HG03575 (cell line): ENCODE data around the gene MAPK8.

Experiments used
- ATAC-seq: cut with Tn5 transposase; IDR thresholded peaks from one replicate; pipeline ENCODE4 v1.9.1; 2021; ENCODE audit not compliant: unreplicated experiment, insufficient number of reproducible peaks, low FRiP score; ENCODE audit errors: extremely low read depth

The MAPK8 gene

GRCh38 chr10:48439031-48439430, 132.6 kb downstream of the MAPK8 start:
- ATAC-seq = no peak

- ATAC-seq = no peak
Observed at GRCh38 chr10:48439581-48440041, 133.1 kb downstream of the MAPK8 start.

- ATAC-seq = no peak
Observed at GRCh38 chr10:48440771-48441170, 134.3 kb downstream of the MAPK8 start.

GRCh38 chr10:48442090-48442808, 135.8 kb downstream of the MAPK8 start:
- ATAC-seq = no peak

GRCh38 chr10:48442809-48443177, 136.3 kb downstream of the MAPK8 start:
- ATAC-seq = no peak

- ATAC-seq = no peak
Observed at GRCh38 chr10:48444266-48444665, 137.8 kb downstream of the MAPK8 start.

- no peak for ATAC-seq
Observed at GRCh38 chr10:48444861-48445841, 138.7 kb downstream of the MAPK8 start.

GRCh38 chr10:48445932-48446331, 139.5 kb downstream of the MAPK8 start:
- ATAC-seq = no peak

- no peak for ATAC-seq
Observed at GRCh38 chr10:48446785-48447184, 140.3 kb downstream of the MAPK8 start.

- no peak for ATAC-seq
Observed at GRCh38 chr10:48447356-48448215, 141.1 kb downstream of the MAPK8 start.

GRCh38 chr10:48448796-48449195, 142.3 kb downstream of the MAPK8 start:
- no peak for ATAC-seq

GRCh38 chr10:48449501-48450232, 143.2 kb downstream of the MAPK8 start:
- ATAC-seq = no peak

GRCh38 chr10:48450233-48450740, 143.8 kb downstream of the MAPK8 start:
- ATAC-seq = no peak

- no peak for ATAC-seq
Observed at GRCh38 chr10:48450741-48451466, 144.4 kb downstream of the MAPK8 start.

GRCh38 chr10:48451969-48452878, 145.7 kb downstream of the MAPK8 start:
- no peak for ATAC-seq

GRCh38 chr10:48452879-48453412, 146.5 kb downstream of the MAPK8 start:
- ATAC-seq = no peak
